ENCODE measurements around the gene MYH14. TPM values are rescaled to one million over a fixed set of nuclear protein-coding genes. Genes with fewer than 3 reads are reported as not detected.
A peak's percentile ranks its signal among the peaks of the same experiment; 100 is the strongest.

The MYH14 gene
- total and polyA plus RNA-seq, 2 of the 13 experiments (the other 11 are each of a cell fraction or from before 2014, with no cell fraction given) = 5.5 to 5.8 TPM

GRCh38 chr19:50330365-50331078, 127.1 kb downstream of the MYH14 start (continued):
- no peak for TF ChIP-seq DDIT3 (CRISPR knock-in tag; IDR thresholded peaks at IDR 0.05)
- no peak for TF ChIP-seq ZNF138 (CRISPR knock-in tag; IDR thresholded peaks at IDR 0.05; ENCODE audit: low read depth)
- no peak for TF ChIP-seq ZBTB44 (CRISPR knock-in tag; IDR thresholded peaks at IDR 0.05)
- TF ChIP-seq SNAPC2 (CRISPR knock-in tag; IDR thresholded peaks at IDR 0.05) = 0 out of 2 replicates have a peak, but pooled peaks have one; percentile 25
- TF ChIP-seq MNT (IDR thresholded peaks at IDR 0.05) = no peak
- no peak for TF ChIP-seq ZNF136 (CRISPR knock-in tag; IDR thresholded peaks at IDR 0.05; ENCODE audit: low read depth)
- no peak for TF ChIP-seq AGO1 (IDR thresholded peaks at IDR 0.05; ENCODE audit: low read depth, low read length, poor library complexity, severe bottlenecking)
- no peak for TF ChIP-seq ZBTB39 (CRISPR knock-in tag; IDR thresholded peaks at IDR 0.05)
- no peak for TF ChIP-seq MTERF4 (CRISPR knock-in tag; IDR thresholded peaks at IDR 0.05)
- TF ChIP-seq NCOA5 (CRISPR knock-in tag; IDR thresholded peaks at IDR 0.05) = no peak
- TF ChIP-seq ISX (CRISPR knock-in tag; conservative IDR thresholded peaks at IDR 0.05) = no peak
- 0 out of 2 replicates have a peak, but pooled peaks have one; percentile 15 for TF ChIP-seq ZMYM4 (CRISPR knock-in tag; IDR thresholded peaks at IDR 0.05)
- TF ChIP-seq ERF (CRISPR knock-in tag; IDR thresholded peaks at IDR 0.05) = no peak
- TF ChIP-seq FOSL2 (CRISPR knock-in tag; IDR thresholded peaks at IDR 0.05) = no peak
- TF ChIP-seq HINFP (CRISPR knock-in tag; IDR thresholded peaks at IDR 0.05; ENCODE audit: low read depth) = no peak
- peak; percentile 53; the same call in 1 of the 2 replicates for TF ChIP-seq THAP11 (CRISPR knock-in tag; IDR thresholded peaks at IDR 0.05)
- no peak for TF ChIP-seq SOX6 (IDR thresholded peaks at IDR 0.05)
- TF ChIP-seq SOX6 (CRISPR knock-in tag; IDR thresholded peaks at IDR 0.05) = no peak
